ENCODE measurements around the gene TMTC2.
"Not testable (repeated sequence)": the region's sequence is repeated elsewhere in the genome, so short reads cannot be mapped to it uniquely, and the experiment has no call there.

TMTC2 gene

DNA sequence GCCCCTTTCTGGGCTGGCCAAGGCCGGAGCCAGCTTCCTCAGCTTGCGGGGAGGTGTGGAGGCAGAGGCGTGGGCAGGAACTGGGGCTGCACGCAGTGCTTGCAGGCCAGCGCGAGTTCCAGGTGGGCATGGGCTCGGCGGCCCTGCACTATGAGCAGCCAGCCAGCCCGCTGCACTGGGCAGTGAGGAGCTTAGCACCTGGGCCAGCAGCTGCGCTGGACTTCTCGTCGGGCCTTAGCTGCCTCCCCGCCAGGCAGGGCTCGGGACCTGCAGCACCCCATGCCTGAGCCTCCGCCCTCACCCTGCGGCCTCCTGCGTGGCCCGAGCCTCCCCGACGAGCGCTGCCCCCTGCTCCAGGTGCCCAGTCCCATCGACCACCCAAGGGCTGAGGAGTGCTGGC is 42.0 kb downstream of the TMTC2 start:
- no peak for FAIRE-seq

DNA sequence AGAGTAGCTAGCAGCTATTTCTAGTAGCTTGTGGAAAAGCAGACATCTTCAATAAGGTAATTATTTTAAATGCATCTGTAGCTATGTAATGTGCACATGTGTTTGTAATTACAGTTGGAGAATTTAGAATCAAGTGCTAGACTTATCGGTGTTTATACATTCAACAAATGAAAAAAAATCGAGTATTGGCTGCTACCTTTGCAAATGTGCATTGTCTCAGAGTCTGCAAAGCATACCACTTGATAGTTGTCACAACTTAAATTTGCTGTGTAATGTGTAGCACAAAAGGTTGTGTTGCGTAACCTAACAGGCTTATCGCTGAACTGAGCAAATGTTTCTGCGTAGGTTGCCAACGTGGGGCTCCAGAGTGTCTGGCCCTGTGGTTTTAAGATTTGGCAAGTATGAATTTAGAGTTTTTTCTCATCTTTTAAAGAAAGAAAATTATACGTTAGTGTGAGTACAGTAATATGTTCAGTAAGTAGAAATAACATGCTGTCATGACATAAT is 44.3 kb downstream of the TMTC2 start:
- FAIRE-seq = no peak

DNA sequence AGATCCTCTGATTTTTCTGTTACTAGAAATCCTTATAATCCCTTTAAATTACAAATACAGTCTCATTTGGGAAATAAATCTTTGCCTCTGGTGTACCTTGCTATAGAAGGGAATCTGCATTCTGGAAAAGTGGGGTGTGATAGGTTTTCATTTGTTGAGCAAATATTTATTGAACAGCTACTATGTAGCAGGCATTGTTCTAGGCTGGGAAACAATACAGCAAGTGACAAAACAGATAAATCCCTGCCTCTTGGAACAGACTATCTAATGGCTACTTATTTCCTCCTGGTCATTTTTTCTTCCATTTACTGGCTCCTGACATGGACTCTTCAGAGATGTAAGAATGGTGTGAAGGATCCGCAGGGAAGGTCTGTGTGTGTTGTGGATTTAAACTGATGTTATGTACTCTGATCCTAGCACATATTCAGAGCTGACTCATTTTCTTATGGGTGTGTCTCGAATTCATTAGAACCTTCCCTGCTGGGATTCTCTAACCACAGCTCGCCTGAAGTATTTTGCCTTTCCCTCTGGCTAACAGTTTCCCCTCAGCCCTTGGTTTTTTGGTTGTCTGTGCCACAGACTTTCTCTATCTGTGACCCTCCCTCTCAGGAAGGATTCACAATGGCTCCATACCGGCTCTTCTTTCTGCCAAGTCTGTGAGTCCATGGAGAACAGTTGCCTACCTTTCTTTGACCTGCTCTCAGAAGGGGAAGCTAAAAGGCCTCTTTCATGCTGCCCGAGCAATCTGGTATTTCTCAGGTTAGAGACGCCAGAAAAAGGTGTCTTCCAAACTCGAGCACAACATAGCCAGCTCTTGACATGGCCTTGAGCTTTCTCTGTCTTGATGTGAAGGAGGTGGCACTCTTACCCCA is 53.7 kb downstream of the TMTC2 start:
- no peak for FAIRE-seq

DNA sequence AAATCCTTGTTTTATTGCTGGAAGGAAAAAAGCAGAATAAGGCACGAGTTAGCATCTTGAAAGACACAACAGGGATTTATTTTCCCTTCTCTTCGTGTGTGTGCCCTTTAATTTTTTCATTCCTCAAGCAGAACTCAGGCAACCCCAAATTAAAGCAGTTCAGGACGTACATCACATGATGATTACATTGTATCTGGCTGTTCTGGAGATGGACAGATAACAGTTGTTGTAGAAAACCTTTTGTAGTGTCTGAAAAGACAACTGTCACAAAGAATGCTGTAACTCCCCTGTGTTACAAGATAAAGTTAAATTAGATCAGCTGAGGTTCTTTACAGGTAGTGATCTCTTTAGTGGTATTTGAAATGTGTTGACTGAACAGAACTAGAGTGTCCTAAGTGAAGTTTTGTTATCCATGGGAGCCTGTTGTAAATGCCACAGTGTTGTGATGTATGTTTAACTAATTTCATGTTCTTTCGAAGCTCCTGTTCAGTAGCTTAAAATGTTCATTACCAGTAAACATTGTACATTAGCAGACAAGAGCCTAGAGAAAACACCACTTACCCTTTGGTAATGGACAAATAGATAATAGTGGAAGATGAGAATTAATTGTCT is 58.5 kb downstream of the TMTC2 start:
- no peak for FAIRE-seq

DNA sequence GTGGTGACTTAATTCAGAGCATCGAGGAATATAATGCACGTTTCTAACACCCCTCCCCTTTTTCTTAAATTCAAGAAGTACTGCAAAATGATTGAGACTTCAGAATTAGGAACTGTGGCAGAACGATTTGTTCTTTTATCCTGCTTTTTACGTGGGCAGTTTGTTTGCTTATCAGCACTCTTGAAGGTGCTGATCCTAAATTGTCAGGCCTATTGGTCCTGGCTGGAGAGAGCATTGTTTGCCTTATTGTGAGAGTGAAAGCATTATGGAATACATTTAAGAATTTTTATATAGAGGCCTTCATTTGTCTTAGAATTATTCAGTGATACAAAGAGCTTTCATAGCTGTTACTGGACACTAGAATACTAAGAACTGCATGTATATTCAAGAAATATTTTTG is 59.1 kb downstream of the TMTC2 start:
- FAIRE-seq = no peak

DNA sequence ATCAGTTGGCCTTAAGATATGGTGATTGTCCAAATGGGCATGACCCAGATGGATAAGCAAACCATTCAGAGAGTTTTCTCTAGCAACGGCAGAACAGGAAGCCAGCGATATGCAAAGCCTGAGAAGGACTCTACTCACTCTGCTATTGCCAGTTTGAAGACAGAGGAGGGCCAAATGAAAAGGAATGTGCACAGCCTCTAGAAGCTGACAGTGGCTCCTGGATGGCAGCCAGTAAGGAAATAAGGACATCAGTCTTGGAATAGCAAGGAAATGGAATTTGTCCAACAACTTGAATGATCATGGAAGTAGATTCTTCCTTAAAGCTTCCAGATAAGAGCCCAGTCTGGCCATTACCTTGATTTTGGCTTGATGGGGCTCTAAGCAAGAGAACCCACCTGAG is 60.0 kb downstream of the TMTC2 start:
- FAIRE-seq = no peak

DNA sequence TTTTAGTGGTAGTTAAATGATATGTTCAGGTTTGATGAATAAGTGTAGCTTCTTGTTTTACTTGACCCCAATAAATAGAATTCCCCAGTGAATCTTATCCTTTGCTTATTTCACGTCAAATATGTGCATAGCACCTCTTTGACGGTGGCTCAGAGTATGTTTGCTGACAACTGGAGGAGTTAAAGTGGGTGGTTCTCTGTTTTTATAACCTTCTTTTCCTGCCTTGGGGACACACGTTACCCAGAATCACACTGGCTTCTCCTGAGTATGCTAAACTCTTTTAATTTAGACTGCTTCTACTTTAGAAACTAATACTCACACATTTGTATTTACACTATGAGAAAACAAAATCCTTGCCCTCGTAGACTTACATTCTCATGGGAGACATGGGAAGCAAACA is 62.3 kb downstream of the TMTC2 start:
- FAIRE-seq = no peak

DNA sequence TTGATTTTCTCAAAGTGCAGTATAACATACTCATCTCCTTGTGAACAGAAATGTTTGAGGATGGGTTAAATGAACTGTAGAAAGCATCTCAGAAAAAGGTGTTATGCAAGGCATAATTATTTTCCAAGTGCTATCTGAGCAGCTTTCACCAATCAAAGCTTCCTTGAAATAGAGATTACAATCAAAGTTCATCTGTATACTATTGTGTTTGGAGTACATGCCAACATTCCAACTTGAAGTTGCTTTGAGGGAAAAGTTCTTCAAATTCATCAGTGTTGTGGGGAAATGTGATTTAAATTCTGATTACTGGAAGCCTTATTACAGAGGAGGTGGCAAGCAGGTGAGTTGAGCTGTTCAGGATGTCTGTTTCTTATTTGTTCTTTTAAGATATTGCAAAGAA is 68.2 kb downstream of the TMTC2 start:
- no peak for FAIRE-seq

DNA sequence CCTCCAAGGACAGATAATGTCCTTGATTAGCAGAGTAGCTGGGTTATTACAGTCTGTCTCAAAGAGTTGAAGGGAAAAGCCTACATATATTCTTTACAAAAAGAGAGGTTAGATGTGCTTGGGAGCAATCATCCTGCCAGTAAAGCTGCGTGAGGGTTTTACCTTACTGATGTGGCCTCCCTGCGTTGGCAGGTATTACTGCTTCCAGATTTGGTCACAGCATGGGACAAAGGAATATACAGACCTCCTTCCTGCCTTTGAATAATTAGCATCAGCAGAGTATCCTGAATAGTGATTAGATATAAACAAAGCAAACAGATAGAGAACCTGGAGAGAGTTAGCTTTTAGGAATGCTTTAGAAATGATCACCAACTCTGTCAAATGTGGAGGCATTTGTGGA is 69.6 kb downstream of the TMTC2 start:
- FAIRE-seq = no peak

DNA sequence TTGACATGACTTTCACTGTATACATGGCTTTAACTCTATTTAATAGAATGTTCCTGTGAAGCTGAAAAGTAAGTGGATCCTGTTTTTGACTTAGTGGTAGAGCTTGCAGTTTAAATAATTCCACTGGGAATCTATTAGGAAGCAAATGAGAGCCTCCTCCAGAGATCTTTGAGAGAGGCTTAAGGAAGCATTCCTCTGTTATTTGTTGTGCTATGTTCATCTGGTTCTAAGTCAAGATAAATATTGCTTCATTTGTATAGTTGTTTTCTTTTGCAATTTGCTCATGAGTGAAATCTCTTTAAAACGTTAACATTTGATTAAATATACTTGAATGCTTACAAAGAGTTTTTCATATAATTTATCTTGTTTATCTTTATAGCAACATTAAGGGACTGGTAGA is 70.4 kb downstream of the TMTC2 start:
- FAIRE-seq = no peak

DNA sequence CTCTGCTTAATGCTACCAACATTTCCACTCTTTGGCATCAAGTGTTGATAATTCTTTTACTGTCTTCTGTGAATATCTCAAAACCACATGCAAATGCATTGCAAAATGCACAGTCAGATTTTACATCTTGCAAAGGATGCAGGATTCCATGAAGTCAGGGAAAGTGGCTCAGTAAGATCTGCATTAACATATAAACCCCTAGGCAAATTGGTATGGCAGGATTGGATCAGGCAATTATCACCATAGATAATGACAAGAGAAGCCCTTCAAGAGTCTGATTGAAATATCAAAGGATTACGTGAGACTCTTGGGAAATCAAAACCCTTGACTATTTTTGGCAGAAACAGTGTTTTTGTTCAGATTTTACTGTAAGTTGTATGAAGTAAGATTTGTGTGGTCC is 71.0 kb downstream of the TMTC2 start:
- FAIRE-seq = no peak

DNA sequence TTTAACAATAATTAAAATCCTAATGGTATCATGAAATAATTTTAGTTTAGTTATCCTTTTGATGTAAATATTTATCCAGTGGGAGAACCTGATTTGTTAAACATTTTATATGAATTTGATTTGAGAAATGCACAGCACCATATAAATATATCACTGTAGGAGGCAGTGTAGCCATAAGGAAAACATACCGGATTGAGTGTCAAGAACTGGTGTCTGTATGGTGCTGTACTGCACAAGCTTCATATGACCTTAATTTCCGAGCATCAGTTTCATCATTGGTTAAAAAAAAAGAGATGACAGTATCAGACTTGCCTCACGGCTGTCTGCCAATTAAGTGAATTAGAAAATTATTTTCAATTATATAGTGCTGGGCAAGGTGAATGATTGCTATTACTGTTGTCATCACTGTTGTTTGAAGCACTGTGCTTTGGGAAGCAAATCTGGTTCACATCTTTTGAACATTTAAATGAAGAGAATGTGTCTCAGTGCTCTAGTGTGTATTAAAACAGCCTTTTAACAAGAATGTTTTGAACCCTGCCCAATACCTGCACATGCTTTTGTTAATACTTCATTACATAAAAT is 72.1 kb downstream of the TMTC2 start:
- no peak for FAIRE-seq

DNA sequence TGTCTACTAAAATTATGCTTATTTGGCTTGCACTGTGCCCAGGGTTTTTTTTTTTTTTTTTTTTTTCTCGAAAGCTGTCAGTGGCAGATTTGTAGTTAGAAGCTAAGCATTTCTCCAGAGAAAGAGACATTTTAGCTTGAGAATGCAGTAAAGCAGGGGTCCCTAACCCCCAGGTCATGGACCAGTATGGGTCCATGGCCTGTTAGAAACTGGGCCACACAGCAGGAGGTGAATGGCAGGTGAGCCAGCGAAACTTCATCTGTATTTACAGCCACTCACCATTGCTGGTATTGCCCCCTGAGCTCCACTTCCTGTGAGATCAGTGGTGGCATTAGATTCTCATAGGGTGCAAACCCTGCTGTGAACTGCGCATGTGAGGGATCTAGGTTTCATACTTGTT is 73.7 kb downstream of the TMTC2 start:
- no peak for FAIRE-seq

DNA sequence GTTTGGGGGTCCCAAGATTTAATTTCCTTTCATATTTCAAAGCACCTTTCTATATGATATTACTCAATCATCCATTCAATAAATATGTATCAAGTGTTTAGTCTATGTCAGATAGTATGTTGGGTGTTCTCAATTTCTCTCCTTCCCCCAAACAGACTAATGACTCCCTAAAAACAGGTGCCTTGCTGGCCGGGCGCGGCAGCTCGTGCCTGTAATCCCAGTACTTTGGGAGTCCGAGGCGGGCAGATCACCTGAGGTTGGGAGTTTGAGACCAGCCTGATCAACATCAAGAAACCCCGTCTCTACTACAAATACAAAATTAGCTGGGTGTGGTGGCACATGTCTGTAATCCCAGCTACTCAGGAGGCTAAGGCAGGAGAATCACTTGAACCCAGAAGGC is 78.5 kb downstream of the TMTC2 start:
- FAIRE-seq = not testable (repeated sequence)

DNA sequence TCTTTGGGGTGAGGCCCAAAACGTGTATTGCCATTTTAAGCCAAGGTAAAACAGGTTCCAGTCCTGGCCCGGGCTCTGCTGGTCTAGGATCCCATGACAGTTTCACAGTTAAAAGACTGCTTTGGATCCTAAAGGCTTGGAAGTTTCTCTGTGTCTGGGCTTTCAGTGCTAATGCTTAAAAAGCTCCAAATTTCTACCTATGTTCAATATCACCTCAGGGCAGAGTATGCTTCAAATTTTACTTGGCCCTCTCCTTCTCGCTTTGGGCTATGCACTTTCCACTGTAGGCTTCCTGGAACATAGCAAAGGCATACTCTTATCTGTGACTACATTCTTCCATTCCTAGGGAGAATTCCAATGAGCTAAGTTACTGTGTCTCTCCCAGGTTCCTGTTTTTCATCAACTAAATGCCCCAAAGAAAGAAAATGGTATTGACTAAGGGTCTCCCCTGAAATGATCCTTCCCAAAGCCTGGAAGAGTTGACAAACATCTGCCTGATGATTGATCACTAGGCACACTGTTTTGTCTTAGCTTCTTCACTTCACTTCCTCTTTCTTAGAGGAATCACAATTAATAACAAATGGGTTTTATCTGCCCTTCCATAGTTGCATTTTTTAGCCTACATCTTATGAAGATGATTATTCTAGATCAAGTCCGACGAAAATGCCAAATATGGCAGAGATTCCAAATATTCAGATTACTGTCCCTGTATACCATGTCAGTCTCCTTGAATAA is 79.4 kb downstream of the TMTC2 start:
- no peak for FAIRE-seq

DNA sequence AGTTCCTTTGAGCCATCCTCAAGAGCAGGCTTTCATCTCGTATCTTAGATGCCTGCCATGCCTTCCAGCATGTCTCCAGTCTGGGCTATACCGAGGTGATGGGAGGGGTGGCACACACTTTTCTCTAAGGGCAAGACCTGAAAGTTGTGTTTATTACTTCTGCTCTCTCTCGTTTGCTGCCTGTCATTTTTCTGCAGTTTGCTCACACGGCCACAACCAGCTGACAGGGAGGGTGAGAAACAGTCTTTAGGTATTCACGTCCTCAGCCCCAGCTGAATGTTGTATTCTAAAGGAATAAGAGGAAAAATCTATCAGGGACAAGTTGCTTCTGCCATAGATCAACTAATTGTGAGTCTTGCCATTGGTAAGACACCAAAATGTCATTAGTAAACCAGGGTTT is 88.0 kb downstream of the TMTC2 start:
- no peak for FAIRE-seq

DNA sequence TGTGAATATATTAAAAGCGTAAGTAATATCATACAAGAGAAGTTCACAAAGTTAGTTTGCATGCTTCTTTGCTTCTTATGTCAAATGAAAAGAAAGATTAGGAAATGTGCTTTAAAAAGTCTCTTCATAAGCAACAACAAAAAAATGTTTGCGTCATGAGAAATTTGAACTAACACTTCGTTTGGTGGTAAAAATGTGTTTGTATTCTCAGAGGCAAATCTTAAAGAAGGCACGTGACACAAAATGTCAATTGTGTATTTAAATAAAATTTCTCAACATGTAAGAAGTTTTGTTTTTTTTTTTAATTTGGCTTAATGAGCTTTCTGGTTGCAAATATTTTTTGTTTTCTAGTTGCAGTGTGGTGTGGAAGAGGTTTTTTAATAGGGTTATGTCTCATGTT is 93.8 kb downstream of the TMTC2 start:
- no peak for FAIRE-seq

DNA sequence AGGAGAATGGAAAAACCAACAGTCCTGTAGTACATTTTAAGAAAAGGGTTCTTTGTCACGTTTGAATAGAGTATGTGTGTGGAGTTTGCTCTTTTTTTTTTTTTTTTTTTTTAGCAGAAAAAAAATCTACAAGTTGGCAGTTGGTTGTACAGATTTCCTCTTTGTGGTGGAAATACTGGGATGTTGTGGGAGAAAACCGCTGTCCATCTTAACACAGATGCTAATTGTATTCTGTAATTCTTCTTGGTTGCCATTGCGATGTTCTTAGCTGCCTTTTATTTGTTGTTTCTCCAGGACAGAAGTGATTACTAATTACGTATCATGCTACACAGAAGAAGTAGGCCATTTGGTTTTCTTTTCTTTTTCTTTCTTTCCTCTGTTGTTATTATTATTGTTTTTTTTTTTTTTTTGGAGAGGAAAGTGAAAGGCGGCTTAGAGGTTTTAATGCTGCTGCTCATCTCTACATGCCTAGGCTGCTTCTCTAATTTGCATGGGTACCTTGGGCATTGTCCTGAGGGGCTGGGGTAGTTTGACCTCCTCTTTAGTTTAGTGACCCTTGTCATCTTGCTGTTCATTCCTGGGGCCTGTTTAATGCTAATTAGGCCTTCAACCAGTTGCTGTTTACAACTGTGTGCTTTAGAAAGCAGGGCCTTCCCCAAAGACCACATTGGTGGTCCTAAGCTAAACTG is 94.7 kb downstream of the TMTC2 start:
- FAIRE-seq = no peak

DNA sequence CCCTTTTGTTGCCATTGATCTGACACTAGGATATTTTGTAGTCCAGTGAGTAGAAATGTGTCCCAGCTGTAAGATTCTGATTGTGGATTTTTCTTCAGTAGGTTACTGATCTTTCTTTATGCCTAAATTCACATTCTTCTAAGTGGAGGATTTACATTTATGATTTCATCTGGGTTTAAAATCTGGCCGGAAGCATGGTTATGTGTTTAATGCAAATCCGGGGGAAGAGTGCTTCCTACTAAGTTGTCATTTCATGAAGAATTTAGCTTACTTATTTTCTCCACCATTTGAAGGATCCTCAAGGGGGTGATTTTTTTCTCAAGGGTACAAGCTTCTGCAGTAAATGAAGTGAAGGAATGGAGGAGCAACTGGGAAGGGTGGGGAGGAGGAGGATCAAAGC is 96.7 kb downstream of the TMTC2 start:
- FAIRE-seq = no peak

DNA sequence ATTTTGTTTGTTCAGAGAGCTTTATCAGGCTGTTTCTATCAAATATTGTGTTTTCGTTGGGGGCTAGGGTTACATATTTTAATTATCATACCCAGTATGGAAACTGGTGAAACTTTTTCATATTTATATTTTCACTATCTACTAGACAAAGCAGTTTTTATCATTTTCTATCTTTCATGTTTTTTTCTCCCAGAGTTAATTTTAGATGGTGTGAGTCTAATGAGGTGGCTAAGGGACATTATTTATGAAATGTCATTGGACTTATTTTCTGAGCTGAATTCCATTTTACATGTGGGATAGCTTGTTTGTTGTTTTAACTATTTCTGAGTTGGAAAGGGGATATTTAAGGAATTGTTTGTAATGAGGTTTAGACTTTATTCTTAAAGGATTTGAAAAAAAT is 100.3 kb downstream of the TMTC2 start:
- no peak for FAIRE-seq

DNA sequence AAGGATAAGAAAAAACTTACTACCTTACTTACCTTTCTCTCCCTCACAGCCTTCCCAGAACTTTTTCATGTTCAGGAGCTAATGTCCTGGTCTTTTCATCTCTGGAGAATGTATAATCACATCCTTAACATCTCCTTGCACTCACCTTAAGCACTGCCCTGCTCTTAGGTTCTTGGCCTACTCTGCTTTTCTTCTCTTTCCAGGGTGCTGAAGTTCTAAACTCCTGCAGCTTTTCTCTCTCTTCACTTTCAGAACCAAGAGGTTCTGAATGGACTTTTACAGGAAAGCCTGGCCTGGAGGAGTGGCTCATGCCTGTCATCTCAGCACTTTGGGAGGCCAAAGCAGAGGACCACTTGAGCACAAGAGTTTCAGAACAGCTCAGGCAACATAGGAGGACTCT is 101.9 kb downstream of the TMTC2 start:
- no peak for FAIRE-seq

DNA sequence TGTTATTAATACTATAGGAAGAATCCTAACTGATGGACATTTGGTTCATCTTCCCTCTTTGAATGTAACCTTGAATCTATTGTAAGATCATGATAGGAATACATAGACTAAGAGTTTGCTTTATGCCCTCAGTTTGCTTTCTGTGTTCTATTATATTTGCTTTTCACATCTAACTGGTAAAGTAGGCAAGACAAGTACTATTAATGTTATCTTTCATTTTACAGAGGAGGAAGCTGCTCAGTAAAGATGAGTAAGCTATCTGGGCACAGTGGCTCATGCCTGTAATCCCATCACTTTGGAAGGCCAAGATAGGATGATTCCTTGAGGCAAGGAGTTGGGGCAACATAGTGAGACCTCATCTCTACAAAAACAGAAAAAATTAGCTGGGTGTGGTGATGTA is 103.0 kb downstream of the TMTC2 start:
- no peak for FAIRE-seq
